Measurements from ENCODE around the gene BRD3.
"Not testable (repeated sequence)": the region's sequence is repeated elsewhere in the genome, so short reads cannot be mapped to it uniquely, and the experiment has no call there.

Gene BRD3

DNA sequence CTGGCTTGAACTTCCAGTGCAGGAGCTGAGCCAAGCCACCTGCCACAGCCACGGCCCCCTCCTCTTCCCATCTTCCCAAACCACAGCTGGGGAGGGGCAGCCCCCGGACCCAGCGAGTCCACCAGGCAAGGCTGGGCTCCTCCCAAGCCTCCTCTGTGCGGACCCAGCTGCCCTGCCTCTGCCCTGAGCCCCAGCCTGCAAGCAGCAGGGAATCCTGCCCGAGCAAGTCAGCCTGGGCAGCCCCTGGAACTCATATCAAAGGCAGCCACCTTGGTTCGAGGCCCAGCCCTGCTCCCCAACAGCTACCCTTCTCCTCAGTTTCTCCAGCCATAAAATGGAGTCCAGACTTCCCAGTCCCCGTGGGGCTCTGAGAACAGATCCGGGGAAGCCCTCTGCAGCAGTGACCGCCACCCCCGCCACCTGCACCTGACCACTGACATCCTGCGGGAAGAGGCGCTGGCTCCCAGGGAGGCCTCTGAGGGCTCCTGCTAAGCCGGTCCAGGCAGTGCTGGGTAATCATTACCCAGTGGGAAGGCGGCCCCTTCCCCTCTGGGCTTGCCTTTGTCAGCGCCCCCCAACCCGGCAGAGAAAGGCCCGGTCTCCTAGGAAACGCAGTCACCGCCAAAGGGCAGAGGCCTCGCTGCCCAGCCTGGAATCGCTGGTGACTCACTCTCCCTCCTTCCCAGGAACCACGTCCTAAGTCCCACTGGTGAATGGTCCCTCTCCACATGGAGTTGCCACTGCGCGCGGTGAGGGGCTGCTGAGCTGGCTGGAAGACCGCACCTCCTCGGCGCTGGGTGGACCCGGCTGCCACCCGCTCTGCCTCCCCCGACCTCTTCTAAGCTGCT is 77.2 kb downstream of the BRD3 start:
- DNase-seq = no peak

DNA sequence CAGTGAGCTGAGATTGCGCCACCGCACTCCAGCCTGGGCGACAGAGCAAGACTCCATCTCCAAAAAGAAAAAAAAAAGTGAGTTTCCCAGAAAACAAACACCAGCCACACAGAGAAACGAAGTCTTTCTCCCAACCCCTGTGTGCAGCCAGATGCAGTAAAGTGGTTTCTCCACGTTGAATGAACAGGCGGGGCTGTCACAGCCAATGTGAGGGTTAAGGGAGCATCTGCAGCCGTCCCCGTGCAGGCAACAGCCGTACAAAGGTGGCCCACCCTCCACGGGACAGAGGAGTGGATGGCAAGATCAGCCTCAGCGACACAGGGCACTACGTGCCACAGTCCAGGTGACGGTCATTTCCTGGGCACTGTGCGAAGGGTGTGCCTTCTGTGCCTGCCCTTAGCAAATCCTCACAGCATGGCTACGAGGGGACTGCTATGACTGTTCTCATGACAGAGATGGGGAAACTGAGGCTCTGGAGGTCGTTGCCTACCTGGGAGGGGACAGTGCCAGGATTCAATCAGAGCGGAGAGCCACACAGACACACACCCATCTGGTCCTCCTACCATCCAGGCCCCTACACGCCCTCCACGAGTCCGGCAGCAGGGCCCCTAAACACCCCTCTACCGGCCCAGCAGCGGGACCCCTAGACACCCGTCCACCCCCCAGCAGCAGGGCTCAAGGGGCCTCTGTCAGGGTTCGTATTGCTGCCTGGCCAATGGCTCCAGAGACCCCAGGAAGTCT is 78.0 kb downstream of the BRD3 start:
- no peak for DNase-seq

DNA sequence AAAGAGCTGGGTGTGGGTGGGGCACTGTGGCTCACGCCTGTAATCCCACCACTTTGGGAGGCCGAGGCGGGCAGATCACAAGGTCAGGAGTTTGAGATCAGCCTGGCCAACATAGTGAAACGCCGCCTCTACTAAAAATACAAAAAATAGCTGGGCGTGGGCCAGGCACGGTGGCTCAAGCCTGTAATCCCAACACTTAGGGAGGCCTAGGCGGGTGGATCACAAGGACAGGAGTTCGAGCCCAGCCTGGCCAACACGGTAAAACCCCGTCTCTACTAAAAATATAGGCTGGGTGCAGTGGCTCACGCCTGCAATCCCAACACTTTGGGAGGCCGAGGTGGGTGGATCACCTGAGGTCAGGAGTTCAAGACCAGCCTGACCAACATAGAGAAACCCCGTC is 79.1 kb downstream of the BRD3 start:
- not testable (repeated sequence) for DNase-seq

DNA sequence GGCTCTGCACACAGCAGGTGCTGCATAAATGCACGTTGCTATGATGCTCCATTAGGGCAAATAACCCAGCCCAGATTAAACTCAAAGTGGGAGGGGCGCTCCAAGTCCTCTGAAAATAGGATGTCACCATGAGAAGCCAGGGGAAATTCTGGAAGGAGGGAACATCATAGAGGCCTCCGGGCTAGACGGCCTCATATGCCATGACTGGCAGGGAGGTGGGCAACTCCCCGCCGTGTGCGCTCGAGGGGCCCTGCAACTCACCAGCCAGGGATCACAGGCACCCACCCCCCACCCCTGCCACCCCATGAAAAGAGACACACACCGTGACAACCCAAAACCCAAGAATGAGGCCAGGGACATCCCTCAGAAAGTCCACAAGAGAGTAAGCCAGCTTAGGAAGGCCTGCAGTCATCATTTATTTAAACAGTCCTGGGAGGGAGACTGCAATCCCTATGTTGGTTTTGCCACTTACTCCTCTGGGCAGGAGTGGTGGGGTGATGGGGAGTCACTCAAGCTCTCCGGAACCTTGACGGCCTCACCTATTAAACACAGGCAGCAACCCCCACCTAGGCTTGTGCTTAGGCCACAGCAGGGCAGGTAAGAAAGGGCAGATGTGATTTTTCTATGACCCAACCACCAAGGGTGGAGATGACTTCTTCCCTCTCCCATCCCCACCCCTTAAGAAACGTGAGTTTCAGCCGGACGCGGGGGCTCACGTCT is 79.7 kb downstream of the BRD3 start:
- DNase-seq = no peak

DNA sequence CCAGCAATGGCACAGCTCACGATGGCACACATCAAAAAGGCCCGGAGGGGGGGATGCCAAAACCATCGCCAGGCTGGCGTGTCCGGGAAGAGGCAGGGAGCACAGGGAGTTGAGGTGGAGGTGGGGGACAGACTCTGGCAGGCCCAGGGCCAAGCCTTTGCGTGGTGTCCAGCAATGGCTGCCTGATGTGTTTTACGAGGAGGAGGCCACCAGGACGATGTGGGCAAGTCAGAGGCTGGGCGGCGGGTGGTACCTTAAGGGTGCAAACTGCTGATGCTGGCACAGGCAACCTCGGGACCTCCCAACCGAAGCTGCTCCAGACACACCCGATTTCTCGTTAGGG is 80.4 kb downstream of the BRD3 start:
- no peak for DNase-seq

DNA sequence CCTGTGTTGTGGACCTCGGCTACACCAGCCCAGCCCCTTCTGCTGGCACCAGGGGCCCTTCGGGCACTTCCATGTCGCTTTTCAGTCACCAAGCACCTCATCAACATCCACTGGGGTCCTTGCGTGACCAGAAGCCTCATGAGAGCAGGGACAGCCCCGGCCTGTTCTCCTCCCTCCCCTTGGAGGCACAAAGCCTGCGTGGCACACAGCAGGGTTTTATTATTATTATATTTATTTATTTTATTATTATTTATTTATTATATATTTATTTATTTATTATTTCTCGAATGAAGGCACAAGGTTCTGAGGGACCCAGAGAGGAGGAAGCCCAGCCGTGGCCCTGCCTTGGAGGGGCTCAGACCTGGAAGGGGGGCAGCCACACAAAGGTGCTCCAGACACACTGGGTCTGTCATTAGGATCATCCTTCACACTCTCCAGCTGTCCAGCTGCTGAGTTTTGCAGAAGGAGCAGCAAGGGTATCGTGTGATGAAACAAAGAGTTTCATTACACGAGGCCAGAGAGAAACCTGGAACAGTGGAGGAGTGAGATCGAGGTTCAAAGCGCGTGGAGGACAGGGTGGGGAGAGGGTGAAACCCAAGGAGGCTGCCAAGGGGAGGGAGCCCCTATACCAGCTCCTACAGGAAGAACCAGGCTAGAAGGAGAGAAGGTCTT is 80.9 kb downstream of the BRD3 start:
- DNase-seq = no peak

DNA sequence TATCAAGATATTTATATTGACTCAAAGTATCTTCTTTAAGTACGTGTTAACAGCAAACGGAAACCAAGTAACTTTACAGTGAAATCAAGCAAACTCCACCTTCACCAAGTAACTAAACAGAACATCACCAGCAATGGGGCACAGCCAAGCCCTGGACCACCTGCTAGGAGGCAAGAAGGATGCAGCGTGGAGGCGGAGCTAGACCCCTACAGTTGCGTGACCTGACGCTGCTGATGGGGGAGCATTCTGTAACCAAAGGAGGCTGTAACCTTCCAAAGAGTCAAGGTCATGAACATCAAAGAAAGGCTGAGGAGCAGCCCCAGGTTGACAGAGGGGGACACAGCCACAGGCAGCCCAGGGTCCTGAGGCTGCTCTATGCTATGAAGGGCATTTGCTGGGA is 81.8 kb downstream of the BRD3 start:
- DNase-seq = no peak

DNA sequence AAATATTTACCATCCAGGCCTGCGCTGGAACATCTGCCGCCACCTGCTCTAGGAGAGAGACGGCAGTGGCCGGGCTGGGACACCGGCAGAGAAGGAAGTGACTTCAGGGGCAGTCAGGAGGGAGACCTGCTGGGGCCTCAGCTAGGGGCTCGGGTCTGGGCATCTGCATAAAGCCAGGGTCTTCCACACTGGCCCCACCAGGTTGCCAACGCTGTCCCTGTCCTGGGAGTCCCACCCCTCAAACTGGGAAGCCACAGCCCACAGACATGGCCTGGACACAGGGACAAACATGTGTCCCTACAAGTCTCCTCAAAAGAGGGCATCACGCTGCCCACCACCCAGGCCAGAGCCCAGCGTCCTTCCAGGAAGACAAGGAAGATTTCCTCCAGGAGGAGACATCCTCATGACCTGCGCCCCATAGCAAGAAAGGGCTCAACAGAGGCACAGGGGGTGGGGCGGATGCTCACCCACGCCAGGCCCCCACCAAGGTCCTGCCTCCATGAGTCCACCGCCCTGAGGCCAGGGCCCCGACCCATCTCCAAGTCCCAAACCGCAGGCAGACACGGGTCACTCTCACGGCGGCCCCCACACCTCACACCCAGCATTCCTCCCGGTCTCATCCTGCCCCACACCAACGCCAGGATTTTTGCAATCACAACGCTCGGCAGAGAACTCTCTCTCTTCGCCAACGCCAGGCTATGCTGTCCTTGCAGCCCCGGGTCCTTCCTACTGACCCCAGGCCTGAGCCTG is 84.7 kb downstream of the BRD3 start:
- DNase-seq = no peak

DNA sequence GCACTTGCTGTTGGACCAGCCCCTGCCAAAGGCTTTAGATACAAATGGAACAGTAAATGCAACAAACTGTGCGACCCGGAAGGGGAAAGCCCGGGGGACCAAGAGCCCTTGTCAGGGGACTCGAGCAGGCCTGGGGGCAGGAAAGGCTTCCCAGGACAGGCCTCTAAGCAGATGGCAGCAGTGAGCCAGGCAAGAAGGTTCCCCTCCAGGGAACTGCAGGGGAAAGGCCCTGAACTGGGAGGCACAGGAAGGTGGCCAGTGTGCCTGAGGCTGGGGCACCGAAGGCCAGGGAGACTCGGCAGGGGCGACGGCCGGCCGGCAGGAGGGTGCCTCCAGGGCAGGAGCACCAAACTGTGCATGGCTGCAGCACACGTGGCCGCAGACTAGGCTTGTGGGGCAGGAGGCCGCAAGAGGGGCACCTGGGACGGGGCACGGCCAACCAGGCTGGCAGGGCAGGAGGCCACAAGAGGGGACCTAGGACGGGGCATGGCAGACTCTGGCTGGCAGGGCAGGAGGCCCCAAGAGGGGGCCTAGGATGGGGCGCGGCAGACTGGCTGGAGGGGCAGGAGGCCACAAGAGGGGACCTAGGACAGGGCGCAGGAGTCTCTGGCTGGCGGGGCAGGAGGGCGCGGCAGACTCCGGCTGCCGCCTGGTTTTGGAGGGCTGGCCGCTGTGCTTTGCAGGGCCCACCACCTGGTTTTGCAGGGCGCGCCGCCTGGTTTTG is 85.7 kb downstream of the BRD3 start:
- no peak for DNase-seq

DNA sequence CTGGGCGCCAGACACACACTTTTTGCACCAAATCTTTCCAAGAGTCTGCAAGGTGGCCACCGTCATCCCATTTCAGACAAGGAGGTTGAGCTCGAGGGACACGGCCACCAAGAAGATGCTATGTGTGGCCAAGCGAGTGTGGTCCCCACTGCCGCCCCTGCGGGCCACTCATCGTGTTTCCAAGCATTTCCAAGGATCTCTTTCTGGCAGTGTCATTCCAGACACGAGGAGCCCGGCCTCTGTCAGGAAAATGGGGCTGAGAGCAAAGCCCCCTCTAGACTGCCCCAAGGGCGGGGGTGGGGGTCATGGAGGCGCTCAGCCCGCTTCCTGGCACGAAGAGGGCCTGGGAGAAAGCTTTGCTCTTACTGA is 86.3 kb downstream of the BRD3 start:
- DNase-seq = no peak

DNA sequence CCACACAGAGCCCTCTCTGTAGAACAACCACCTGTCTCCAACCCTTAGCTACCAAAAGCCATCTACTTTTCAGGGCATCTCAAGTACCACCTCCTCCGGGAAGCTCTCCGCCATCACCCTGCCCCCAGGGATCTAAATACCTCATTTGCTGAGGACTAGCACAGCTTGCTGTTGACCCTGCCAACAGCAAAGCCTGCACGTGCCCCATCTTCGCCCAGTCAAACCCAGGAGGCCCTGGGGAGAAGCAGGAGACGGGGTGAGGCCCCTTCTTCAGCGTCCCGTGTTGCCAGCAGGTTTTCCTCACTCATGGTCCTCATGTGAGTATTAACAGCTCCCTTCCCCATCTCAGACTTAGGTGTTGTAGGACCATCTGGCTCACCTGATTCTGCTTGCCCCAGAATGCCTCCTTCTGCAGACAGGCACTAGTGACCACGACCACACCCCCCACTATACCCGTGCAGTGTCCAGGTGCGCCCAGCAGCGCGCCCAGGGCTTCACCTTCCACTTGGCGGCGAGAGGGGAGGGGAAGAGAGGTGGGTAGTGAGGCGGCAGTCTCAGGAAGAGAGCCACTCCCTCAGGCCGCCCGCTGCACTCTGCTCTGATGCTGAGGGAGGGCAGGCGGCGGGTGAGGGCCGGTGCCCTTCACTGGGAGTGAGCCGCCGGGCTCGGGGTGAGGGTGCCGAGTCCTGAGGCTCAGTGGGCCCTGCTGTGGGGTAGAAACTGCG is 86.8 kb downstream of the BRD3 start:
- peak; percentile 61 for DNase-seq

Measured in NCI-H510A (cell line).